Measurements from ENCODE around the gene OBSL1.

OBSL1 gene

GRCh38 chr2:219596954-219597551 lies 25.7 kb upstream of the OBSL1 start:
- DNase-seq, result no peak

DNA sequence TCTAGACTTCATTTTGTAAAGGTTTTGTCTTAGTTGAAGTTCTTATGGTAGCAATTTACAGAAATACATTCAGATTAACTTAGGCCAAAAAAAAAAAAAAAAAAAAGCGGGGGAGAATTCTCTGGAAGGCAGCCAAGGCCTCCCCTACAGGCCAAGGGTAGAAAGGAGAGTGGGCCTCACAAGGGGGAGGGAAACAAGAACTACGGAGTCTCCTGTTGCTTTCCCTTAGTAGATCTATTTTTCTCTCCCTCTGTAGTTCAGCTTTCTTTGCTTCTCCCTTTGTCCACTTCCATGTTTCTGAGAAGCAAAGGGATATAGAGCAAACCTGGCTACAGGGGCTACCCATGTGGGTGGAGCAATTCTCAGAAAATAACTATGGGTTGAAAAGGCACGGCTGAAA lies 23.9 kb upstream of the OBSL1 start:
- no peak for DNase-seq

GRCh38 chr2:219593154-219593553 lies 21.8 kb upstream of the OBSL1 start:
- no peak for DNase-seq

DNA sequence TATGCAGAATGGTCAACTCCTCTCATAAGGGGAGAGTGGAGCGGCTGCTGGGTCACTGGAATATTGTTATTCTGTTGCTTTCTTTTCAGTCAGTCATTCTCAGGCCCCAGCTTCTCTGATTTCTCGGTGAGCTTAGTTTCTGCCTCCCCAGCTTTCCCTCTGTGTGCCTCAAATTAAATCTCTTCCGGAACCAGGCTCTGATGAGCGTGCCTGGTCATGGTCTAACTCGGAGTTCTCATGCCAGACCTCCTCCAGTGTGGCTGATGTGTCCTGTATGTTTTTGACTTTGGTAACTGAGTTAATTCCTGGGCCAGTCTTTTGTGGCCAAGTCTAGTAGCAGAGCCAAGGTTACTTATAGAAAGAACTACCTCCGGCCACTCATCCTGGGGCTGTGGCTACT lies 21.4 kb upstream of the OBSL1 start:
- DNase-seq, result no peak

DNA sequence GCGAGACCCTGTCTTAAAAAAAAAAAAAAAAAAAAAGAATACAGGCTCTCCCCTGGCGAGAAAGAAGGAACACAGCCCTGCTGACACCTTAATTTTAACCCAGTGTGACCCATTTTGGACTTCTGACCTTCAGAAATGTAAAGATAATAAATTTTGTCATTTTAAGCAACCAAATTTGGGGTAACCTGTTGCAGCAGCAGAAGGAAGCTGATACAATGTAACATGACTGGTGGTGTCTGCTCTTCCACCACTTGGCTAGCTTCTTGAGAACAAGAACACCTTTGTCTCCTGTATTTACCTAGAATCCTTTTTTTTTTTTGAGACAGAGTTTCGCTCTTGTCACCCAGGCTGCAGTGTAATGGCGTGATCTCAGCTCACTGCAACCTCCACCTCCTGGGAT lies 19.8 kb upstream of the OBSL1 start:
- no peak for DNase-seq

- DNase-seq, result no peak
Measured at GRCh38 chr2:219581346-219581745, 10.0 kb upstream of the OBSL1 start.

GRCh38 chr2:219578811-219579613 lies 7.7 kb upstream of the OBSL1 start:
- DNase-seq, result no peak

DNA sequence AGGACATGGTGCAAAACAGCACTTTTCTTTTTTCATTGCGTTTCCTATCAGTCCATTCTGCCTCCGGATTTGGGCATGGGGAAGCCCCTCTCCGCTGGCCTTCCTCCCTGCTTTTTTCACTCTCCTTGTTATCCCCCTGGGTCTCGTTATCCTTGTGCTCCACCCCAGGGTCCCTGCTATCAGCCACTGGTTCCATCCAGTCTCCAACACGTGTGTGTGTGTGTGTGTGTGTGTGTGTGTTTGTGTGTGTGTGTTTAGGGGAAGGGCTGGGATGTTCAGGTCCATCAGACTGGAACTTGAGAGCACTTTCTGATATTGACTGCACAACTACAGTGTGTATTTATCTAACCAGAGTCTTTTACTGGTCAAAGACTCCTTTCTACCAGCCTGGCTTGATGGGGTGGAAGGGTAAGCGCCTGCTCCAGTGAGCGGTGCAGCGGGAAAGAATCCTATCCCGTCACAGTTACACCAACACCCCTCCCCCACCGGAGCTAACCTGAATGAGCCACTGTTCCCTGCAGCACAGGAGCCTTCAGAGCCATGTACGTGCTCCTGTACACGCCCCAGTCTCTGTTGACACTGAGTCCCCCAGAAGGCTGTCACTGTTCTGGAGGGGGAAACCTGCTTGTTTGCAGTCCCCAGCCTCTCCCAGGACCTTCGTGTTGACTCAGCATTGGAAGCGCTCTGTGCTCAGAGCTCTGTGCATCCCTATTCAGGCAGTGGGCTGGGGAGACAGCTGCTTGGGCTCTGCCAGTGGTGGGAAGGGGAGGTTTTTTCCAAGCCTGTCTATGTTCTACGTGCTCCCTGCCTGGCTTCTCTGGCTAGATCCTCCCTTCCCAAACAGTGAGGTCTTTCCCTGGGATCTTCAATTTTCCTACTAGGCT lies 5.4 kb upstream of the OBSL1 start:
- no peak for DNase-seq

- DNase-seq, result no peak
Measured at GRCh38 chr2:219575566-219576504, 4.5 kb upstream of the OBSL1 start.

- no peak for DNase-seq
Measured at GRCh38 chr2:219574484-219575311, 3.4 kb upstream of the OBSL1 start.

DNA sequence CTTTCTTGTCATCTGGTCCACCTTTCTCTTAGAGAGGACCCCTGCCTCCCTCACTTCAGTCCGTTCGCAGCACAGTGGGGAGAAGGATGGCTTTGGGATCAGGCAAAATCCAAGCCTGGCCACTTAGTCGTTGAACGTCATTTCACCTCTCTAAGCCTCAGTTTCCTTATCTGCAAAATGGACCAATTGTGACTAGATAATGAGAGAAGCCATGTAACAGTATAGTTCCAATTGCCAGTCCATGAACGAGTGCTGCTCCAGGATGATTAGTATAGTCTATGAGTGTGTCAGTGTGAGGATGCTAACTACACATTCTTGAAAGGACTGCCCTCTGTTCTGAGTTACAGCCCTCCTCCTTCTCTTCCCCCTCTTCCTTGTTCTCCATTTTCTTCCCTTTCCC lies 1.8 kb upstream of the OBSL1 start:
- DNase-seq, result no peak

DNA sequence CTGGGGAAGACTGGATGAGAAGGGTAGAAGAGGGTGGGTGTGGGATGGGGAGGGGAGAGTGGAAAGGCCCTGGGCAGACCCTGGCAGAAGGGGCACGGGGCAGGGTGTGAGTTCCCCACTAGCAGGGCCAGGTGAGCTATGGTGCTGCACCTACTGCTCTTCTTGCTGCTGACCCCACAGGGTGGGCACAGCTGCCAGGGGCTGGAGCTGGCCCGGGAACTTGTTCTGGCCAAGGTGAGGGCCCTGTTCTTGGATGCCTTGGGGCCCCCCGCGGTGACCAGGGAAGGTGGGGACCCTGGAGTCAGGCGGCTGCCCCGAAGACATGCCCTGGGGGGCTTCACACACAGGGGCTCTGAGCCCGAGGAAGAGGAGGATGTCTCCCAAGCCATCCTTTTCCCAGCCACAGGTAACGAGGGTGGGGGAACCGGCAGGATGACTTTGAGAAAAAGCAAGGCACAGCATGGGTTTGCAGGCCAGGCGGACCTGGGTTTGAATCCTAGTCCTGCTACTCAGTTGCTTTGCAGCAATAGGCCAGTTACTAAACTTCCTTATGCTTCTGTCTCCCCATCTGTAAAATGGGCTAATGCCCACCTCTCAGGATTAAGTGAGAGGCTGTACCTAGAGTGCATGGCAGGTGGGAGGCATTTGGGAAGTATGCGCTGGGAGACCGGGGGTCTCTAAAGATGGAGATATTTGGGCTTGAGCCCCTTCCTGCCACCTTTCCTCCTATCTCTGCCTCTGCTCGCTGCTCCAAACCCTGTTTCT lies 1.1 kb upstream of the OBSL1 start, which contains the start of gene INHA:
INHA (plus strand) TSS at position 74 of the 765 bp plus-strand sequence; CDS start at position 139, 65 bp downstream.
- no peak for DNase-seq

DNA sequence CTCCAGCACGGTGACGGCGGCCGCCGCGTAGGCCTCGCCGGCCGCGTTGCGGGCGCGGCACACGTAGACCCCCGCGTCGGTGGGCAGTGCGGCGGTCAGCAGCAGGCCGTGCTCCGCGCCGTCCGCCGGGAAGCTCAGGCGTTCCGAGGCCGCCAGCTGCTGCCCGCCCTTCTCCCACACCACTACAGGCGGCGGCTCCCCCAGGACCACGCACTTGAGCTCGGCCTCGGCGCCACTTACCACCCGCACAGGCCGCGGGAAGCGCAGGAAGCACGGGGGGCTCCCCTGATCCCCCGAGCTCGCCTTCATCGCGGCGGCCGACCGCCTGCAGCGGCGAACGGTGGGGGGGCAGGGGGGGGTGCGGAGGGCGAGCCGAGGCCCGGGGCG lies 422 bp downstream of the OBSL1 start:
- DNase-seq, result no peak

DNA sequence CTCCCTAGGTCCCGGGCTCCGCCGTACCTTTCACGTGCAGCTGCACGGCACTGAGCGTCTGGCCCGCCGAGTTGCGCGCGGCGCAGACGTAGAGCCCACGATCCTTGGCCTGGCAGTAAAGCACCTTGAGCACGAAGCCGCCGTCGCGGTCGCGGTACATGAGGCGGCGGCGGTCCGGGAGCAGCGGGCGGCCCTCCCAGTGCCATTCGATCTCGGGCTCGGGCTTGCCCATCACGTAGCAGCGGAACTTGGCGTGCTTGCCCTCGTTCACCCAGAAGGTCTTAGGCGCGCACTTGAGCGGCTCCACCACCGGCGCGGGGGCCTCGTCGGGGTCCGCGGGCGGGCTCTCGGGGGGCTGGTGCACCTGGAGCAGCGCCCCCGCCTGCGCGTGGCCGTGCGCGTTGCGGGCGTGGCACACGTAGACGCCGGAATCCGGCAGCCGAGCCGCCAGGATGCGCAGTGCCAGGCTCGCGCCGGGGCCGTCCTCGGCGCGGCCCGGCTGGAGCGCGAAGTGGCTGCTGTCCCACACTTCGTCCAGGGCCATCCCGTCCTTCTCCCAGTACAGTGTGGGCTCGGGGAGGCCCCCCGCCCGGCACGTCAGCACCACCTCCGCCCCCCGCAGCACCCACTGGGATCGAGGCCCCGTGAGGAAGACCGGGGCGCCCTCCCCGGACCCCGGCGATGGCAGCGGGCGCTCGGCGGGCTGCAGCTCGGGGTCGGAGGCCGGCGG lies 980 bp downstream of the OBSL1 start:
- DNase-seq, result no peak

GRCh38 chr2:219569635-219570034 lies 1.7 kb downstream of the OBSL1 start:
- no peak for DNase-seq

GRCh38 chr2:219569041-219569440 lies 2.3 kb downstream of the OBSL1 start:
- DNase-seq, result no peak

- DNase-seq, result no peak
Measured at GRCh38 chr2:219567791-219568361, 3.5 kb downstream of the OBSL1 start.

DNA sequence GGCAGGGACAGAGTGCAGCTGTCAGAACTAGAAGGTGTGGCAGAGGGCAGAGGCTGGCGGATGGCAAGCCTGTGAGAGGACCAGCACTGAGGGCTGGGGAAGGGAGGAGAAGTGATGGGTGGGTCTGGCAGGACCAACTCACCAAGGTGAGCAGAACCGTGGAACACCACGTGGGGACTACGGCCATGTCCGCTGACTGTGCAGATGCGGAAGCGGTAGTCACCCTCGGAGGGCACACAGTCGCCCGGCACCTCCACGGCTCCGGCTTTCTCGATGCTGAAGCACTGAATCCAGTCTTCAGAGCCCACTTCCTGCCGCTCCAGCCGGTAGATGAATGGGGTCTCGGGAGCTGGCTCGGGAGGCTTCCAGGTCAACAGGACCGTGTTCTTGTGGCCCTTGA lies 4.2 kb downstream of the OBSL1 start:
- no peak for DNase-seq

GRCh38 chr2:219566640-219567039 lies 4.7 kb downstream of the OBSL1 start:
- DNase-seq, result no peak
